OCI-LY3 (cell line): ENCODE data around the gene RNF169.

Experiments used
- H2AFZ ChIP-seq: fragments of 200-600, 300-600 bp; shearing (Covaris generic); 2 replicates; pipeline ENCODE4 v1.6.0; 2014; ENCODE audit warnings: antibody characterized with exemption, low read depth, low read length
- H3K27ac ChIP-seq: fragments of 200-600, 300-600 bp; sonication (generic); 2 replicates; pipeline ENCODE4 v1.5.1; 2014; ENCODE audit warnings: mild to moderate bottlenecking, low read length, moderate library complexity, mixed read lengths
- H3K27me3 ChIP-seq: fragments of 200-600, 300-600 bp; sonication (generic); 2 replicates; pipeline ENCODE4 v1.6.1; 2014; ENCODE audit warnings: low read depth, low read length, mixed read lengths
- H3K36me3 ChIP-seq: fragments of 200-600, 300-600 bp; sonication (generic); replicated peaks from 2 replicates; pipeline ENCODE3; 2014; ENCODE audit warnings: low read depth, low read length, mixed read lengths
- H3K4me1 ChIP-seq: fragments of 300-600, 200-600 bp; sonication (generic); 2 replicates; pipeline ENCODE4 v1.6.1; 2014; ENCODE audit warnings: low read length, mixed read lengths
- H3K4me2 ChIP-seq: fragments of 200-600, 300-600 bp; sonication (generic); 2 replicates; pipeline ENCODE4 v1.6.1; 2014; ENCODE audit warnings: low read length, mixed read lengths
- H3K4me3 ChIP-seq: fragments of 300-600, 200-600 bp; sonication (generic); 2 replicates; pipeline ENCODE4 v1.5.1; 2014; ENCODE audit warnings: antibody characterized with exemption, mild to moderate bottlenecking, low read length, moderate library complexity
- H3K79me2 ChIP-seq: fragments of 300-600, 200-600 bp; shearing (Covaris generic); 2 replicates; pipeline ENCODE4 v1.6.1; 2014; ENCODE audit warnings: mild to moderate bottlenecking, low read length, mixed read lengths
- H3K9ac ChIP-seq: fragments of 300-600, 200-600 bp; shearing (Covaris generic); 2 replicates; pipeline ENCODE4 v1.6.0; 2014; ENCODE audit warnings: mild to moderate bottlenecking, low read length, moderate library complexity
- H3K9me3 ChIP-seq: fragments of 200-600, 300-600 bp; shearing (Covaris generic); 2 replicates; pipeline ENCODE4 v1.6.1; 2014; ENCODE audit warnings: low read length, mixed read lengths; ENCODE audit not compliant: insufficient read depth
- H4K20me1 ChIP-seq: fragments of 200-600, 300-600 bp; sonication (generic); 2 replicates; pipeline ENCODE4 v1.6.1; 2016; ENCODE audit warnings: low read length, mixed read lengths; ENCODE audit not compliant: insufficient read depth
- CTCF ChIP-seq: fragments of 200-600, 300-600 bp; sonication (generic); IDR thresholded peaks from 2 replicates; pipeline ENCODE4 v1.5.1; 2014; ENCODE audit warnings: antibody characterized with exemption, low read length, low read depth
- EZH2phosphoT487 ChIP-seq: fragments of 200-600 bp; shearing (Covaris generic); IDR thresholded peaks from 2 replicates; pipeline ENCODE4 v1.6.1; 2018; ENCODE audit warnings: antibody characterized with exemption, mixed run types, low read depth

RNF169 gene

GRCh38 chr11:74837191-74837590 lies 88.5 kb downstream of the RNF169 start:
- no peak overlapping the region for H3K4me3 ChIP-seq
- peaks cover 7% of the 10 kb centered on the region for H3K4me1 ChIP-seq
- no peak overlapping the region for H3K9ac ChIP-seq
- peaks cover 6% of the 10 kb centered on the region; the same call in 1 of the 2 replicates for H4K20me1 ChIP-seq
- TF ChIP-seq CTCF (no peak), EZH2phosphoT487 (no peak)
- H3K9me3 ChIP-seq, result no peaks in the 10 kb centered on the region
- peaks cover 59% of the 10 kb centered on the region for H3K36me3 ChIP-seq
- H3K27ac ChIP-seq, result no peak overlapping the region
- no peak overlapping the region for H2AFZ ChIP-seq
- H3K4me2 ChIP-seq, result no peak overlapping the region
- H3K27me3 ChIP-seq, result no peaks in the 10 kb centered on the region
- no peaks in the 10 kb centered on the region for H3K79me2 ChIP-seq

- H3K9ac ChIP-seq, result no peak overlapping the region
- H3K9me3 ChIP-seq, result no peaks in the 10 kb centered on the region
- H3K4me2 ChIP-seq, result no peak overlapping the region
- no peaks in the 10 kb centered on the region for H3K79me2 ChIP-seq
- no peaks in the 10 kb centered on the region for H4K20me1 ChIP-seq
- H3K27me3 ChIP-seq, result no peaks in the 10 kb centered on the region
- no peak for TF ChIP-seq EZH2phosphoT487
- no peak for TF ChIP-seq CTCF
- H3K4me1 ChIP-seq, result peaks cover 7% of the 10 kb centered on the region
- no peak overlapping the region for H3K4me3 ChIP-seq
- no peak overlapping the region for H3K27ac ChIP-seq
- H2AFZ ChIP-seq, result no peak overlapping the region
- H3K36me3 ChIP-seq, result peaks cover 65% of the 10 kb centered on the region
Measured at GRCh38 chr11:74838188-74838587, 89.5 kb downstream of the RNF169 start.

- Histone ChIP-seq H3K27me3 (no peaks in the 10 kb centered on the region), H3K27ac (no peak overlapping the region), H2AFZ (no peak overlapping the region), H3K36me3 (peaks cover 69% of the 10 kb centered on the region), H3K4me2 (no peak overlapping the region), H3K79me2 (no peaks in the 10 kb centered on the region), H3K9me3 (no peaks in the 10 kb centered on the region), H3K4me1 (peaks cover 7% of the 10 kb centered on the region), H3K9ac (no peak overlapping the region), H4K20me1 (no peaks in the 10 kb centered on the region), H3K4me3 (no peak overlapping the region)
- no peak for TF ChIP-seq CTCF
Measured at GRCh38 chr11:74839446-74839845, 90.8 kb downstream of the RNF169 start.

GRCh38 chr11:74839971-74840370 lies 91.3 kb downstream of the RNF169 start:
- no peaks in the 10 kb centered on the region for H3K79me2 ChIP-seq
- no peaks in the 10 kb centered on the region for H4K20me1 ChIP-seq

More at GRCh38 chr11:74839971-74840370, 91.3 kb downstream of the RNF169 start:
- Histone ChIP-seq H3K4me1 (peaks cover 7% of the 10 kb centered on the region), H3K9ac (no peak overlapping the region), H3K9me3 (no peaks in the 10 kb centered on the region), H3K36me3 (peaks cover 71% of the 10 kb centered on the region), H2AFZ (no peak overlapping the region), H3K4me2 (no peak overlapping the region), H3K27me3 (no peaks in the 10 kb centered on the region), H3K27ac (no peak overlapping the region), H3K4me3 (no peak overlapping the region)
- TF ChIP-seq EZH2phosphoT487 (no peak), CTCF (no peak)
